Right renal pelvis (tissue), 4 donors: ENCODE data around the gene CAPN11. TPM values are rescaled to one million over a fixed set of nuclear protein-coding genes. Genes with fewer than 3 reads are reported as not detected.

Experiments
- DNase-seq, 4 donors: peaks; one replicate each; pipeline ENCODE4 v3.0.0-alpha.2; 2013; ENCODE audit warnings: low read depth in 4 of 4, low spot score in 3 of 4, missing footprints in 1 of 4
- polyA plus RNA-seq, 4 donors: library from polyadenylated mRNA; unstranded; fragments of 120-200 nt; gene quantifications; one replicate each; pipeline ENCODE4 v1.2.1, GENCODE V29; 2013; ENCODE audit not compliant: insufficient read length in 4 of 4

The CAPN11 gene
- polyA plus RNA-seq: under 1 TPM; 0.14 to 0.21 (median 0.16) TPM

DNA sequence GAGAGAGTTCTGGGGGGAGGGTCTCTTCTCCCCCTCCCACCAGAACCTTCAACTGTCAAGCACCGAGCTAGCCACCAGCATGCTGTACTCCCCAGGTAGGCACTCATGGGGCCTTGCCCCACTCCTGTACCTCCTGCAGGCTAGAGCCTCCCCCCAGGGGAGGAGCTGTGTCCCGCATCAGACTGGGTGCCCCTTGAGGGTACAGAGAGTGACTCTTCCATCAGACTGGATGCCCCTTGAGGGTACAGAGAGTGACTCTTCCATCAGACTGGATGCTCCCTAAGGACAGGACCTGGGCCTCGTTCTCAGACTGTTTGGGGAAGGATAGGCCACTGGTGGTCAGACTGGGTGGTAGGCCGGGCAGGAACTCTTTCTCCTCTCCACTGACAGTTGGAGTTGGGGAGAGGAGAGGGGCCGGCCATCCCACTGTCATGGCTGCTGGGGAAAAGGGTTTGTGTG, at the start of gene CAPN11:
CAPN11 (plus strand) TSS at position 51 of the 459 bp plus-strand sequence; CDS start at position 80, 29 bp downstream.
- DNase-seq: no peak

- DNase-seq: no peak
Observed at GRCh38 chr6:44109212-44109611, 49.4 kb upstream of the CAPN11 start.

- no peak for DNase-seq
Observed at GRCh38 chr6:44110005-44110676, 48.5 kb upstream of the CAPN11 start.

- DNase-seq: no peak
Observed at GRCh38 chr6:44110966-44111365, 47.7 kb upstream of the CAPN11 start.

GRCh38 chr6:44111434-44112417, 46.9 kb upstream of the CAPN11 start:
- no peak for DNase-seq

DNA sequence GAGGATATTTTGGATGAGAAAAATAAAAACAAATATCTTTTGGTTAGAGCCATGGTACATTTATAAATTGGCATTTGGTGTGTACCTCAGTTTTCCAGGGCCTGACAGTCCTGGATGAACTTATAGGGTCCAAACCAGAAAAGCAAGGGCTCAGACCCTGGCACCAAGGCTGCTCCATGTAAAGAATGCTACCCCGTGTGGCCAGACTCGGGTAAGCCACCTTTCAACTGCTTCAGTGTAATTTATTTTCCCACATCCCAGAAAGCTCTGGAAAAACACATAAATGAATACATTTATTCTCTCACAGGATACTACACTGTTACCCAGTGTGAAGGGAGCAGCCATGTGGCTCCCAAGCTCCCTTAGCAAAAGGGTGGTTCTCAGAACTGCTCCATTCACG, 45.2 kb upstream of the CAPN11 start:
- DNase-seq: no peak

GRCh38 chr6:44115866-44116265, 42.8 kb upstream of the CAPN11 start:
- DNase-seq: no peak

- DNase-seq: no peak
Observed at GRCh38 chr6:44116641-44117382, 41.8 kb upstream of the CAPN11 start.

GRCh38 chr6:44117397-44118128, 41.1 kb upstream of the CAPN11 start:
- no peak for DNase-seq

DNA sequence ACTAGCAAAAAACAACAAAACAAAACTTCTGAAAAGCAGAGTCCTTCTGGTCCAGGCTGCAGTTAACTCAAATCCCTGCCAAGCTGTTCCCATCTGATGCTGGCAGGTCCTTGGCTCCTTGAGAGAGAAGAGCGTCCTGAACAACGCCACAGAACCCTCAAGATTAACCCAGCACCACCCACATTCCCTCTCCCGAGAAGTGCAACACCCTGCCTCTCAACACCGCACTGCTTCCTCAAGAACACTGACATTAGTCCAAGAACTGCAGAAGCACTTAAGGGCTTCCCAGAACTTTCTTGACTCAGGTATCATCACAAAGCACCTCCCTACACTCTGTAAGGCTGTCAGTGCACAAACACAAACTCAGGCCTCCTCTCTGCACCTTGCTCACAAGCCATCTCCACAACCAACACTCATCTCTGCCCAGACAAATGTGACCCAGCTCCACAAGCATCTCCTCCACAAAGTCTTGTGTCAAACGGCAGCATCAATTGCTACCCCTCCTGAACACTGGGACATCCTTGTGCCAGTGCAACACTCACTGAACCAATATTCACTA, 38.8 kb upstream of the CAPN11 start:
- no peak for DNase-seq

DNA sequence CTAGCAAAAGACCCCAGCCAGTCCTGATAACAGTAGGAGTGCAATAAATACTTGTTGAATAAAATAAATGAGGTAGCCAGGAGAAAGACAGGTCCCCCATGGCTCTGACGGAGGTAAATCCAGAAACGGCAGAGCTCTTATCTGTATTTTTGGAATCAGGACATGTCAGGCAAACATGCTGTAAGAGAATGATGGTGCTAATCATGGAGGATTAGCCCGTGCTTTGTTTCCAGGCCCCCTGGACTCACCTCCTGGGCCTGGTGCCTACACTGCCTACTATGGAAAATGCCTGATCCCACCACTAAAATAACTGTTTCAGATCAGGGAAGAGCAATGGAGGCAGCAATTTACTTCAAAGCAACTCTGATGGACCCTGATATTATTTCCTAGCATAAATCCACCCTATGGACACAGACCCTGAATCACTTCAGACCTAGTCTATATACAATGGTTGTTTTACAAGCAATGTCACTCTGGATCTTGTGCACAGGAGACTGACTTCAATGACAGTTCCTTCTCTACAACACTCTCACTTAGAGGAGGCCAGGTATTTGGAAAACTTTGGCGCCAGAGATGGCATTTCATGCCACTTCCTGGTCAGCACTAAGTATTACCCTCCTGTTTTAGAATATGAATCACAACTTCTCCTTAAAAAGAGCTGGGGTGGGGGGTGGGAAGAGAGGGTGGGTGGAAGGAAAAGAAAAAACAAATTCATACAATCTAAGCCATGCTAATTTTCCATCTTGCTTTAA, 37.8 kb upstream of the CAPN11 start:
- DNase-seq: no peak

GRCh38 chr6:44122801-44123200, 35.8 kb upstream of the CAPN11 start:
- no peak for DNase-seq

DNA sequence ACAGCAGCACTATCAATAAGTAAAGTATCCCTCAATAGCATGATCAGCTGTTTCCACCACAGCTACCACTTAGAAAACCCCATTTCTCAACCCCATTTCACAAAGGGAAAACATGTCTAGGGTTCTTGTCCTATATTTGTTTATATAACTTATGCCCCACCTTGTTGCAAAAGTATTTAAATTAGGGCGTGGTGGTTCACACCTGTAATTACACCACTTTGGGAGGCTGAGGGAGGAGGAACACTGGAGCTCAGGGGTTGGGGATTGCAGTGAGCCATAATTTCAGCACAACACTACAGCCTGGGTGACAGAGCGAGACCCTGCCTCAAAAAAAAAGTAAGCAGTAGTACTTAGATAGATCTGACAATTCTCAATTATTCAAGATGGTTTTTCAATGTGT, 35.1 kb upstream of the CAPN11 start:
- DNase-seq: no peak

- DNase-seq: no peak
Observed at GRCh38 chr6:44126320-44127149, 32.1 kb upstream of the CAPN11 start.

DNA sequence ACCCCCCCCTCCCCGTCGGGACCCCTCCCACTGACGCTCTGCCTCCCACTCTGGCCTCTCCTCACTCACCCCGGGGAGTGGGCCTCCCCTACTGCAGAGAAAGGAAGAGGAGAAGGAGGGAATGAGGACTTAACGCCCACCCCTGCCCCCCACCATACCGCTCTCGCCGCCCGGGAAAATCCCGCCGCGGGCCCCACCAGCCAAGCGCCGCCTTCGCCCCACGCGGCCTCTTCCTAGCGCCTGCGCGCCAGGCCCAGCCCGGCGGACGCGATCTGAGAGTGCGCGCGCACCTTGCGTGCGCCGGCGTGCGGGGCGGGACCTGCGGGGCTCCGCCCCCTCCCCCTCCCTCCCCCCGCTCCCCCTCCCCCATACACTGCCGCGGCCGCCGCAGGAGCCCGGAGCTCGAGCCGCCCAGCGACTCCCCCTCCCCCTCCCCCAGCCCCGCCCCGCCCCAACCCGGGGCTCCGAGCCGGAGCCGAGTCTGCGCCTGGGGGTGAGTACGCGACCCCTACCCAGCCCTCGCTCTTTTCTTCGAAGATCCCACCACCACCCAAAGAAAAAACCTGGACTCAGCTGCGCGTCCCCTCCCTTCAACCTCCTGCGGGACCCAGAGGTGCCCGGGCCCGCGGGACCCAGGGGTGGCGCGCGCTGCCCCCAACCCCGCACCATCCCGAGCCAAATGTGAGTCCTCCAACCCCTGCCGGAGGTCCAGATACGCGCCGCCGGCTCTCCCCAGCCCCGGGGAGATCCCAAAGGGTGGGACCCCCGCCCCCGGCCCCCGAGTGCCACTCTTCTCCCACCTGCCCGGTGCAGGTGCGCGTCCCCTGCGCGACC, 31.2 kb upstream of the CAPN11 start, which contains the start of the genes MRPL14 and TMEM63B:
MRPL14 (minus strand) TSS at position 267 of the 834 bp plus-strand sequence. CDS start 10,841 bp downstream, outside the sequence.
TMEM63B (plus strand) TSS at position 369 of the 834 bp plus-strand sequence. CDS start 7,031 bp downstream, outside the sequence.
- DNase-seq: peak; percentile 81 to 85 (median 83)

DNA sequence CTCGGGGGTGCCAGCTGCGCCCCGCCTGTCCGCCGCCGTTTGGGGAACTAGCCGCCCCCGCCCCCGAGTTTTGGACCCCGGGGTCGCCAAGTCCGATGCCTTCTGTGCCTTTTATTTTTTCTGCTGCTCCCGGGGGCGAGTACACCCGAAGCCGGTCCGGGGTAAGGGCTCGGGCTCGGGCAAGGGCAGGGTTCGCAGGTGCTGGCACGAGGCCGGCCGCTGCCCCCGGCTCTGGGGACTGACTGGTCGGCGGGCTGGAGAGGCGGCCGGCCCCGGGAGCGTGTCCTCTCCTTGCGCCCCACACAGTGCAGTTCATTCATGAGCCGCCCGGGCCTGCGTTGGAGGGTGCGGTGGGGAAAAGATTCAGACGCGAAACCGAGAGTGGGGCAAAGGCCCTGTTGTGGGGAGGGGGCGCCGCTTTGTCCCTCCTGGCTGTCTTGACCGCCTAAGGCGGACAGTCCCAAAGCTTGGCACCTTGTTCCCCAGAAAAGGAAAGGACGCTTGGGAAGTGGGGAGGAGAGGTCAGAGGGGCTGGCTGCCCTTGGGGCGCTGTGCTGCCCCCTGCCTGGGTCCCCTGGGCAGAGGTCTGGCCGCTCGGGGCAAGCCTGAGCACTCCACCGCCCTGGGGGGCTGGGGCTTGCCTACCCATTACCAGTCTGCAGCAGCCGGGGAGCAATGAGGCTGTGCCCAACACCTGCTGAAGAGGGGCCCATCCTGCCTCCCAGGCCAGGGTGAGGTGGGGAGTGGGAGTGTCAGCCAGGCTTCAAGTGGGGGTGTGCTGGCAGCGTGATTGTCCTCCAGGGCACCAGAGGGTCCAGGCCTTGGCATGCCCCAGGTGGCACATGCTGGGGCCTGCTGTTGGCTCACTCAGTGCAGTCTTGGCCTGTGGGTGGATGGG, 30.4 kb upstream of the CAPN11 start:
- no peak for DNase-seq
